GM19023 (cell line): Measurements from ENCODE around the gene EMX1.

Experiments
- ATAC-seq: cut with Tn5 transposase; IDR thresholded peaks from one replicate; pipeline ENCODE4 v1.9.1; 2021; ENCODE audit warnings: mild to moderate bottlenecking, moderate library complexity; ENCODE audit not compliant: unreplicated experiment

The EMX1 gene

GRCh38 chr2:72942293-72942692, 25.0 kb downstream of the EMX1 start:
- ATAC-seq = no peak

DNA sequence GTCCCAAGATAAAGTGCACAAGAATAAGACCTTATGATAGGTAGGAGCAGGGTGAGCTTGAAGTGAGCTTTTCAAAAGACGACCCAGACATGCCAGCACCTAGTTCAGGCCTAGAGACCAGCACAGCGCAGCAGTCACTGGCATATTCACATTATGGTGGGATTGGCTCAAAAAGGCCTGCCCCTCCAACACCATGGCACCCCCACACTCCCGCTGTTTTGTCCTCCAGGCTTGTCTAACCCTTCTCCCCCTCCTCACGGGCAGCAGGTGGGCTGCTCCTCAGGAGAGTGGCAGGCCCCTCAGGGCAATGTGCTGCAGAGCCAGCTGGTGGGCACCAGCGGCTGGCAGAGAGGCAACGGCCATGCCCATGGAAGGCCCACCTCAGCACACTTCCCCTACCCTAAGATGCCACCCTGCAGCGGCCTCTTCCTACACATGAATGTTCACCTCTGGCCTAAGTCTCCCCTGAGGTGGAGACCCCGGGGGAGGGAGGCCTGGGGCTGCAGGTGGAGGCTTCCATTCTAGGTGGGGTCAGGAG, 25.6 kb downstream of the EMX1 start:
- ATAC-seq = no peak

GRCh38 chr2:72943540-72944395, 26.4 kb downstream of the EMX1 start:
- no peak for ATAC-seq

GRCh38 chr2:72944804-72945449, 27.6 kb downstream of the EMX1 start:
- ATAC-seq = no peak

DNA sequence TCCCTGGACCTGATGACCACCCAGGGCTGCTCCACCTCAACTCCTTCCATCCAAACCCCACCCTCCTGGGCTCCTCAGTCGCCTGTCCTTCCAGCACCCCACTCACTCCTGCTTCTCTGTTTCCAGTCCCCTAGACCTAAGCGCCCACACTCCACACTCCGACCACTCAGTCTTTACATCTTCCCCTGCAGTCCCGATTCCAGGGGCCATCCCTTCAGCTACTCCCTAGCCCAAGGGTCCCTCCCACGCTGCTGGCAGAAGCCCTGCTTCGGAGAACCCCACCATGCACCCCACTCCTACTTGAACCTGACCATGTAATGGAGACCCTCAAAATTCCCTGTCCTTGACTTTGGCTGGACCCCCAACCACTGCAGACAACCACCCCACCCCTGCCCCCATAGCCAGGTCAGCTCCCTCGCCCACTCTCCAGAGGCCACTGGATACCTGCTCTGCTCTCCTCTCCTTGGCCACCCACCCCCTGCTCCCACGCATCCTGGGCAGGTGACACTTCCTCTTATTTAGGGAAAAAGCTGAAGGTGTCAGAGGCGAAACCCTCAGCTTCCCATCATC, 28.2 kb downstream of the EMX1 start:
- no peak for ATAC-seq

DNA sequence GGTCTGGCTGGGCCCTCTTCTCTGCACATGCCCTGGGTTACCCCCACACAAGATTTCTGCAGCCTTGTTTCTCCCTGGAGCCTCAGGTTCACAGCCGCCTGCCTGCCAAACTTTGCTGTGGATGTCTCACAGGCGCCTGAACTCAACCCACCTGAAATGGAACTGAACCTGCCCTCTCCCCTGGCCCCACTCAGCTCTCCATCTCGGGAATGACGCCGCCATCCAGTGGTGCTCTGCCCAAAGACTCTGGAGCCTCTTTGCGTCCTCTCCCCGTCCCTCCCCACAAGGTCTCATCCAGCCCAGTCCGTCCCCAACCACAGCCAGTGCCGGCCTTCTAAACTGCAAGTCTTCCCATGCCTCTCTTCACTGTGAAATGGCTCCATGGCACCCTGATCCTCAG, 29.1 kb downstream of the EMX1 start:
- ATAC-seq = no peak

- ATAC-seq = no peak
These were observed 30.9 kb downstream of the EMX1 start for GRCh38 chr2:72947952-72948830.

GRCh38 chr2:72949045-72949444, 31.7 kb downstream of the EMX1 start:
- no peak for ATAC-seq

DNA sequence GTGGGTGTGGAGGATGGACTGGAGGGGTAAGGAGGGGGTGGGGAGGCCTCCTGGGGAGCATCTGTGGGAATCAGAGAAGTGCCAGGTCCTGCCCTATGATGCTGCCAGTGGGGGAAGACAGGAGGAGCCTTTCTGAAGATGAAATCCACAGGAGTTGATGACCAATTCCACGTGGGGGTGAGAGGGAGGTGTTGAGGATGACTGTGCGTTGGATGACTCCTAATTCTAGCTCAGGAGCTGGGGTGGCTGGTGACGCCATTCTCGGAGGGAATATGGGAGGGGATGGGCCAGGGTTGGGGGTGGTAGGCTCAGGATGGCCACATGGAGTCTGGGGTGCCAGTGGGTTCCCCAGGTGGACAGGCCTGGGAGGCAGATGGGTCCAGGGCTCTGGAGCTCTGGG, 32.3 kb downstream of the EMX1 start:
- ATAC-seq = no peak

DNA sequence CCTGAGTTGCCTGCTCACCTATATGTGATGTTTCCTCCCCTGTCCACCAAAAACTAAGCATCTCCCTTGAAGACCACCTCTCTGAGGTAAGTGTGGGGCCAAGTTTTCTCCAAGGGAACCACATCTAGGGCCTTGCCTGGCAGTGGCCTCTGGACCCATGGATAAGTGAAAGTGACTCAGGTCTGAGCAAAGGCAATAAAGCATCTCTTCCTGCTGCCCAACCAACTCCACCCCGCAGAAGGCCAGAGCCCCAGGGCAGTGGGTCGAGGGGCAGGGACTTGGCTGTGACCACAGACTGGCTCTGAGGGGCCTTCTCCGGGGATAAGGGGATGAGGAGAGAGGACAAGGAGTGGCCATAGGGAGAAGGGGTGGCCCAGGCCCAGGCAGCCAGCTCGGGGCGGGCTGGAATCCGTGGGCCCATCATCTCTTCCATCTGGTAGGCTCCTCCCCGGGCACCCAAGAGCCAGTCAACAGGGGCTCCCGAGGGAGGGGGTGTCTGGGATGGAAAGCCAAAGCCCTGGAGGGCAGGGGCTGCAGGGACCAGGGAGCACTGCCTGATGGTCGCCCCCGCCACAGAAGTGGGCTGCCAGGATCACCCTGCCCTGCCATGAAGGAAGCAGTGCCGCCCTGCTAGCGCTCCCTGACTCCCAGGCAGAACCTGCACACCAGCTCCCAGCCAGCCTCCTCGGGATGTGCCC, 33.4 kb downstream of the EMX1 start:
- ATAC-seq = no peak

DNA sequence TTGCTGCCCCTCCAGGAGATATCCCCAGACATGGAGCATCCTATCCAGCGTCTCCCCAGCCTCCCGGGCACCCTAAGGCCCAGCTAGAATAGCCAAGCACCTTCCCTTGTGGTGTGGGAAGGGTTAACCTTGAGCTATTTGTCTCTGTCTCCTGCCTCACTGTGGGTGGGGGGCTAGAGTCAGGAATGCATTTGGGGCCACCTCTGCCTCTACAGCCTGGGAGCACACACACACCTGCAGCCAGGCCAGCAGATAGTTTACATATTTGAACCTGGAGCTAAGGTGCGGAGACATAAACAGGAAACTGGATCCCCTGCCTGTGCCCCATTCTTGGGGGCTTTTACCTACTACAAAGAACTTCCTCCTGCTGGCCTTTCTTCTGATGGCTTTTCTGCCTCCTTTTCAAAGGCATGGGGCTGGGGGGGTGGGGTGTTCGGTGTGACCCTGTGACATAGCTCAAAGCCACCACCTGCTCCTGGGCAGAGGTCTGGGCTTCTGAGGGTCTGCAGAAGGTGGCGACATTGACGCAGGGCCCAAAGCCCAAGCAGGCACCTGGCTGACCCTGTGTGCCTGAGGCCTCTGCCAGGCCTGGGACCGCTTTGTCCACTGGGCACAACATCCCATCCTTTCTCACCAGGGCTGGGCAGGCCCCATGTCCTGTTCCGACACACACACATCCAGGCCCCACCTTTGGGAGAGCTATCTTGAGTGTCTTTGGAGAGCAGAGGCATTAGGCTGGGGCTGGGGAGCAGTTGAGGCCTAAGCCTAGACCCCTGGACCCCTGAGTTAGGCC, 34.2 kb downstream of the EMX1 start:
- no peak for ATAC-seq

GRCh38 chr2:72952110-72952823, 34.9 kb downstream of the EMX1 start:
- no peak for ATAC-seq

- no peak for ATAC-seq
These were observed 35.6 kb downstream of the EMX1 start for GRCh38 chr2:72952961-72953360.

- no peak for ATAC-seq
These were observed 36.2 kb downstream of the EMX1 start for GRCh38 chr2:72953528-72953927.

DNA sequence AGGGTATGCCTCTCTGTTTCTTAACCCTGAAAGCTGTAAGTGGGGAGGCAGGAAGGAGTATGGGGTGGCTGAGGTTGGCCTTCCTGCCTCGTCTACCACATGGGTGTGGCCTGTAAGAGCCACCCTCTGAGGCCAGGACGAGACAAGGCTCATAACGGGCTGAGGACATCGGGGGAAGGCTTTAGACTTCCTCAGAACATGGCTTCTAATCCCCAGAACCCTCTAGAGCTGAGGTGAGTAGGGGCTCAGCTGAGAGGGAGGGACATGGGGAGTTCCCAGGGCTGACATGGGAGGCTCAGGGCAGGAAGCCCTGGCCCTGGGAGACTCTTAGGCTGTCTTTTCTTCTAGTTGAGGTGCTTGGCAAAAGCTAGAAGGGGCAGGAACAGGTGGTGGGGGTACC, 36.7 kb downstream of the EMX1 start:
- ATAC-seq = no peak

GRCh38 chr2:72954376-72955227, 37.3 kb downstream of the EMX1 start:
- ATAC-seq = no peak

- no peak for ATAC-seq
These were observed 38.1 kb downstream of the EMX1 start for GRCh38 chr2:72955228-72956049.
